Cortex of kidney (tissue), 1 donor: Measurements from ENCODE around the gene NRG3.

Source experiments
- DNase-seq: peaks from one replicate; lab custom pipeline; 2025; lab: John Stamatoyannopoulos, UW

NRG3 gene

GRCh38 chr10:82817676-82818422 lies 942.9 kb downstream of the NRG3 start:
- DNase-seq = no peak

DNA sequence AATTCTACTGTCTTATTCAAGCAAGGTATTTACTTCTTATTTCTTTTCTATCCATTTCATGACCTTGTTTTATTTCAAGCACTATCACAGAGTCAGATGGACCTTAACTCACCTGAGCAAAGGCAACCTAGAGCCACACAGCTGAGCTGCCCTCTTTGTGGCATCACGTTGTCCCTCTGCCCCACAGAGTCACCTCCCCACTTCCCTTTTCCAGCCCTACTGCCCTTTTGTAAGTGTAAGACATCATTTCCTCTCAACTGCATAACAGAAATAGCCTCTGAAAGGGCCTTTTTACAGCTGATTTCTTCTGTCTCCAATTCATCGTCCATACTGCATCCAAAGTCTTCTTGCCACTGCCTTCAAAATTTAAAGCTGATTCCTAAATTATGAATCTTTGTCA lies 946.0 kb downstream of the NRG3 start:
- DNase-seq = no peak

DNA sequence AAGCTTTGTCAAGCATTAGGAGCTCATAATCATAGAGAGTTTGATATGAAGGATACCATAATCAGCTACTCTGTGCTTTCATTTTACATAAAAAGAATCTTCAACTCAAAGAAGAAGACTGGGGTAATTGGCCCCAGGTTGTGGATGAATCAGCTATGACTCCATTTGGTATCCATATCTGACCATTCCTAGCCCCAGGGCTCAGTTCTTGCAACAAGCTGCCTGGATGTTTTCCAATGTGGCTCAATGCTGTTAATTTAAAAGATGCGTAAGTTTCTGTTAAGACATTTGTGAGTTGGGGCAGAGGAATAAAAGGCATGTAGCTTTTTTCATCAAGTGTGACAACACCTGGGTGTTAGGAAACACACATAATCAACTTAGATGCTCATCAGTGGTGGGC lies 951.1 kb downstream of the NRG3 start:
- DNase-seq = no peak

DNA sequence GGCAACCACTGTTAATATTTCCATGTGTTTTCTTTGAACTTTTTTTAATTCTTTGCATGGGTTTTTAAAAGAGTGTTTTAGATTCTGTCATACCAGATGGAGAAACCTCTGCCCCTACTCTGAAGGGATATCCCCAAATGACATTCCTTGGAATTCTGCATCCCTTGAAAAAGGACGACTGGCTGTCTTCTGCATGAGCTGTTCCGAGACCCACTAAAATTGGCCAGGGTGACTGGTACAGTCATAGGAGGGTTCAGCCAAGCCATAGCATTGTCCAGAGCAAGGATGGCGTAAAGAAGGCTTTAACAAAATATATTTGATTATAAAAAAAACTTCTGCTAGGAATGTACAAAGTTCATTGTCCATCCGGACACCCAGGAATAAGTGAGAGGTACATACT lies 952.9 kb downstream of the NRG3 start:
- DNase-seq = no peak

- DNase-seq = no peak
Measured at GRCh38 chr10:82847242-82847641, 972.2 kb downstream of the NRG3 start.

DNA sequence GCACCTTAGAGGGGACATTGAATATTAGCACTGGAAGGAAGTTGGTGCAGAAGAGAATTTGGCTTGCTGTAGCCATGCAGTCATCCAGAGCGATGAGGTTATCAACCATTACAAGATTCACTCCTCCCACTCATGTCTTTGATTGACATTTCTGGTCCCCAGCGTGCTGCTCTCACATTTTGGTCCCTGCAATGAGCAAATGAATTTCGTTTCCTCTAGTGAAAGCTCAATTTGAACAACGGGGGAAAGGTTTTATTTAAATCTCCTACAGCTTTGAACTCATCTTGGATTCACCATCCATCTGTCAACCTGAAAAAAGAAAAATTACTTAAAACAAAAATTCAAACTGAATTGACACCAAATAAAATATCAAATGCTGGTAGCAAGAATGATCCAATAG lies 975.2 kb downstream of the NRG3 start:
- DNase-seq = no peak

DNA sequence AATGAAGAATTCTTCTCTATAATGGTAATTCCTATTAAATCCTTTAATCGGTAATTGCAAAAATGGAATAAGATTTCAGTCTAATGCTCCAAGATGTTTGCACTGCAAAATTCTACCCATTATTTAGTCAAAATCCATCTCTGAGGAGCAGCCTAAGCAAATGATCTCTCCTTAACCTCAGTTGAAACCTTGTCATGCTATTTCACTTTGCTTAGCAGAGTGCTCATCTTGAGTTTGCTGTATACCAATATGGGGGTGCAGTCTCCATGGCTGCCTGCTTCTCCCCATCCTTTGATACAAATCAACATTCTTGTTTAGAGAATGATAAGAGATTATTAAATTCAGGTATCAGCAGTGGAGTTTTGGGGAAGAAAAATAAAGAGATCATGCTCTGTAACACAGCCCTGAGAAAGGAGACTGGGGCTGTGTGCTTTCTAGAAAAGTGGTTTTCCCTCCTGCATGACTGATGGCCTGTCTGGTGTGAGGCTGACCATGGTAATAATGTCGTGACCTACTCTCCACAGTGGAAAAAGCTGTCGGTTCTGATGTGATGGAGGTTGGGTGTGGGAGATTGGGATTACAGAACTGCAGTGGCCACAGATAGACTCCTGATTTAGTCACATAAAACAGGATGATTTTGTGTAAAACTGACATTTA lies 982.1 kb downstream of the NRG3 start:
- DNase-seq = no peak

GRCh38 chr10:82861889-82862288 lies 986.9 kb downstream of the NRG3 start:
- DNase-seq = no peak

DNA sequence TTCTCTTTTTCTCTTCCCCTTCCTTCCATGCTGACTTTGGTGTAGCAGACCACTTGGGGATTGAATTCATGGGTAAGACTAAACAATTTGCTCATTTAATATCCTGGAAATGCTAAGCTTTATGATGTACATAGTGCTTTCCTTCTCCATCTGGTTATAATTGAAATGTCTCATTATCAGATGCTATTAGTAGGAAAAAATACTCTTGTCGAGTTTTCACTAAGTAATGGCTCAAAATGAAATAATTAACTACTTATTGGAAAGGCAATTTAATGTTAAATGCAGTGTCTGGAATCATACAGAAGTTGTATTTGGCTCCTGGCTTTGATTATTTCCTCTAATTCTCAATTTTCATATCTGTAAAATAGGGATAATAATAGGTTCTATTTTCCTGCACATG lies 990.4 kb downstream of the NRG3 start:
- DNase-seq = no peak

DNA sequence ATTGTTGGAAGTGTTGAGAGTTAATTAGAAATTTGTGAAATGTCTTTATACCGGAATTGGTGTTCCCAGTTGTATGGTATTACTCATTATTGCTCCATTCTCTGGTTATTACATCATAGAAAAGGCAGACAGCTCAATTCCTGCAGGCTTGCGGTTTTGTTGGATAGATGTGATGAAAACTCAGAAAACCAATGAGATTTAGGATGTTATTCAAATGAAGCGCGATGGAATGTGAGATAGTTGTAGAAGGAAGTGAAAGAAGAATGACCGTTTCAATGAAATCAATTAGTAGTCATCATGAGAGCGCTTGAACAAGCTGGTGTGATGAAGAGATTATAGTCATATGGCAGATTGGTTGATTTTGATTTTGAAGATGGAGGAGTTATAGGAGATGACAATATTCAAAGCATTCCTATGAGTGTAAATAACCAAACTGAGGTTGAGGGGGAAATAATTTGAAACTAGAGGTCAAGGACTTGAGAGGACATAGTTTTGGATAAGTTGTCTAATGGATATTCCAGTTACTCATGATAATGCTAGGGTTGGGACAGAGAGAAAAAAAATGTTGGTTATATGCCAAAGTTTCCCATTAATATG lies 991.5 kb downstream of the NRG3 start:
- DNase-seq = no peak

DNA sequence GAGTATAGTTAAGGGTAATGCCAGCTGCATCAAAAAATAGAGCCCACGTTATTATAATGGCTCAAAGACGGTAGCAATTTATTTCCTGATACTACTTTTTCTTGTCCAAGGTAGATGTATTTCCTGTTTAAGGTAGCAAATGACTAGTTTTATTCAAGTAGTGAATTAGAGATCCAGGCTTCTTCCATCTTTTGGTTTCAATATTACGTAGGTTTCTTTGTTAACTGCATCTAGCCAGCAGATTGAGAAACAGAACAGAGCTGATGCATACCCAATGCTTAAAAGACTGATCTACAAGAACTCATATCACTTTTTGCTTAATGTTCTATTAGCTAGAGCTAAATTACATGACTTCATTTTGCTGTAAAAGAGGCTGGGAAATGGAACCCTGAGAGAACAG lies 992.1 kb downstream of the NRG3 start:
- no peak for DNase-seq

DNA sequence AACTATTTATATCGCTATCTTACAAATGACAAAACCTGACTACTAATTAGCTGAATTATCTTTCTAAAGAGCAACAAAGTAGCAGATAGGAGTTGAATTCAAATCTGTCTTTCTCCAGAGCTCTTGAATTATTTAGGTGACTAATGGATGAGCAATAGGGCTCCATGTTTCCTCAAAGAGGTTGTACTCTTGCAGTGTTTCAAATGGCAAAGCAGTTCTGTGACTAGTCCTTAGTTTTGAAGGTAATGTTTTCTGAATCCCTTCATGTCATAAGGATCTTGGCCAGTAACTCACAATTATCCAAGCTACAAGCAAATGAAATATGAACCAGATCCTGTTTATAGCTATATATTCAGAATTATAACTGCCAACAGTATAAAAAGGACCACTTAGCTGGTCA lies 999.7 kb downstream of the NRG3 start:
- DNase-seq = no peak

DNA sequence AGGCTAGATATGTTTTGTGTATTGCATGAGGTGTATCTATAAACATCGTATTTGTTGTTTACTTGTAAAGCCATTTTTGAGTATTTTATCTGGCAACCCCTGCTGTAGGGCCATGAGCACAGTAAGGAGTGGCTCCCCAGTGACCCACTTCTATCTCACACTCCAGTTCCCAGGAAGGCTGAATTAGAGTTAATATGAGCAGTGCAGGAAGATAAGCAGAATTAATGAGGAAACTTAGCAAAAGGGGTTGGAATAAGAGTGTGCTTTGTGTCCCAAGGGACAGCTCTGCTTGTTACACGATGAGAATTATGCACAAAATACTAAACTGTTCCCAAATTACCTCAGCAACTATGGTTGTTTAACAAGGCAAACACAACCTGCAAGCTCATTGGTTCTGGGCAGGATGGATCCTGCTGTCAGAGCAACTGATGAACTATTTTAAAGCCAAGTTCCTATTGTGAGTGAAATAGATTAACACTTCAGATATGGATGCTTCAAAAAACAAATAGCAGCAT lies 1005.8 kb downstream of the NRG3 start:
- DNase-seq = no peak

DNA sequence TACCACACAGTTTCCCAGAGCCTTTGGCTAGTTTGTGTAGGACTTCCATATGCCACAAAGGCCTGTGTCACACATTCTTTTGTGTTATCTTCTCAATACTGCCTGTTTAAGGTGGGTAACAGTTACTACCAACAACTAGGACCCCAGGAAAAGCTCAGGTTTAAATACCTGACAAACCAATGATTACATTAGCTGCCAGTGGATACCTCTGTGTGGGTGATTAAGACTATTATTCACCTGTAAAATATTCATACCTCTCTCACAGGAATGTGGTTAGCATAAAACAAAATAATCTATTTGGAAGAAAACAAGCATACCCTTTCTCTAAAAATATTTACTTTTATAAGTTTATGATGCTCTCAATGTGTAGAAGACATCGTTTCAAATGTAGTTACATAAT lies 1007.7 kb downstream of the NRG3 start:
- no peak for DNase-seq

- DNase-seq = no peak
Measured at GRCh38 chr10:82883603-82884002, 1008.6 kb downstream of the NRG3 start.

DNA sequence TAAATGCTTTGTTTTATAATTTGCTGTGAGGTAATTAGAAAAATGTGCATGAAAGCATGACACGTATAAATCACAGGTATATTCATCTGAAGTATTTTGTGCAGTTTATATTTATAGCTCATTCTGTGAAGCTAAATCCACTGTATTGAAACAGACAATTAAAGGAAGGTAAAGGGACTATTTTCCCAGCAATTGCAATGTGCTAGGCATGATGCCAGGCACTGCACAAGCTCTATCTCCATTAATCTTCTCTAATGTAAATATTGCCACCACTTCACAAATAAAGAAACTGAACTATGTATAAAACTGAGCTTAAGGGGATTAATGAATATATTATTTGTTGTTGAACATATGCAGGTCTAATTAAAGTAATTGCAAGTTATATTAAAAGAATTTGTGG lies 1012.5 kb downstream of the NRG3 start:
- DNase-seq = no peak

- no peak for DNase-seq
Measured at GRCh38 chr10:82888809-82889455, 1013.9 kb downstream of the NRG3 start.

GRCh38 chr10:82889728-82890127 lies 1014.7 kb downstream of the NRG3 start:
- DNase-seq = no peak

DNA sequence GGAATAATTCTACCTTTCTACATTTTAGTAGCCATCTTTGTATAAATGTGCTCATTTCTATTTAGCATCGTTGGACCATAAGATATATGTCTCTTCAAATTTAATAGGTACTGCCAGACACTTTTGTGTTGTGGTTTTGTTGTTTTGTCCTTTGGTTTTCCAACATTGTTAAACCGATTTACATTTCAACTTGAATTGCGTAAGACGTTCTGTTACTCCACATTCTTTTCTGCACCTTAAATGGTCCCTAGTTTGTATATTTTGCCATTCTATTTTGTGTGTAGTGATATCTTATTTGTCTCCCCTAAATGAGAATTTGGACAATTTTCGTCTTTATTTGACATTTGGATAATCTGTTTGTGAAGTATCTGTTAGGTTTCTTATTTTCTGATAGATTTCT lies 1015.6 kb downstream of the NRG3 start:
- no peak for DNase-seq

- DNase-seq = no peak
Measured at GRCh38 chr10:82908096-82908495, 1033.1 kb downstream of the NRG3 start.

GRCh38 chr10:82908751-82909150 lies 1033.8 kb downstream of the NRG3 start:
- no peak for DNase-seq

DNA sequence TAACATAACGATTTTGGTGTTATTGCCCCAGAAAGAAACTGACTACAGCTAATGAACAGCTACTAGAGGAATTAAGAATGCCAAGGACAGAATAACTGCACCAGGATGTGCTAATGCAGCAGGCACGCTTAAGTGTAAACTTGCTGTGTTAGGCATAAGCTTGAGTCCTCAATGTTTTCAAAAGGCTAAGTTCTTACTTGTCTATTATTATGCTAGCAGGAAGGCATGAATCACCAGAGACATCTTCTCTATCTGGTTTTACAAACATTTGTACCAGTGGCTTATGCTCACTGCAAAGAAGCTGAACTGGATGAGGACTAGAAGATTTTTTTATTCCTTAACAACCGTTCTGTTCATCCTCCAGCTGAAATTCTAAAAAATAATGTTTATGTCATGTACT lies 1035.3 kb downstream of the NRG3 start:
- no peak for DNase-seq

GRCh38 chr10:82914655-82915136 lies 1039.7 kb downstream of the NRG3 start:
- DNase-seq = no peak
